Activated naive CD8-positive, alpha-beta T cell treated with anti-CD3 and anti-CD28 coated beads, Interleukin-2, amount 50 U/mL, for 16 hours (primary cell): ENCODE measurements around the gene RTN4R.
"Not testable (repeated sequence)": the region's sequence is repeated elsewhere in the genome, so short reads cannot be mapped to it uniquely, and the experiment has no call there.

ENCODE experiments used
- DNase-seq: peaks from one replicate; pipeline ENCODE4 v3.0.0-alpha.2; 2020; ENCODE audit warnings: low read depth, low spot score

Gene RTN4R

GRCh38 chr22:20286784-20287423, 18.8 kb upstream of the RTN4R start:
- not testable (repeated sequence) for DNase-seq

GRCh38 chr22:20286312-20286660, 18.2 kb upstream of the RTN4R start:
- DNase-seq: not testable (repeated sequence)

GRCh38 chr22:20285473-20286311, 17.6 kb upstream of the RTN4R start:
- peak; percentile 61 for DNase-seq

- no peak for DNase-seq
These were observed 16.5 kb upstream of the RTN4R start for GRCh38 chr22:20284471-20285086.

- no peak for DNase-seq
These were observed 15.6 kb upstream of the RTN4R start for GRCh38 chr22:20283674-20284066.

- no peak for DNase-seq
These were observed 15.0 kb upstream of the RTN4R start for GRCh38 chr22:20282901-20283673.

- DNase-seq: no peak
These were observed 13.8 kb upstream of the RTN4R start for GRCh38 chr22:20281891-20282290.

GRCh38 chr22:20281473-20281872, 13.4 kb upstream of the RTN4R start:
- DNase-seq: not testable (repeated sequence)

- no peak for DNase-seq
These were observed 12.7 kb upstream of the RTN4R start for GRCh38 chr22:20280866-20281265.

GRCh38 chr22:20280163-20280562, 12.0 kb upstream of the RTN4R start:
- DNase-seq: not testable (repeated sequence)

GRCh38 chr22:20279662-20280134, 11.6 kb upstream of the RTN4R start:
- DNase-seq: no peak

GRCh38 chr22:20278726-20279490, 10.8 kb upstream of the RTN4R start:
- not testable (repeated sequence) for DNase-seq

- not testable (repeated sequence) for DNase-seq
These were observed 10.0 kb upstream of the RTN4R start for GRCh38 chr22:20277936-20278635.

- DNase-seq: no peak
These were observed 8.3 kb upstream of the RTN4R start for GRCh38 chr22:20276468-20276867.

- no peak for DNase-seq
These were observed 7.7 kb upstream of the RTN4R start for GRCh38 chr22:20275836-20276235.

GRCh38 chr22:20275325-20275724, 7.2 kb upstream of the RTN4R start:
- DNase-seq: not testable (repeated sequence)

- not testable (repeated sequence) for DNase-seq
These were observed 6.3 kb upstream of the RTN4R start for GRCh38 chr22:20274374-20274773.

- DNase-seq: no peak
These were observed 5.7 kb upstream of the RTN4R start for GRCh38 chr22:20273758-20274181.

GRCh38 chr22:20272700-20273099, 4.6 kb upstream of the RTN4R start:
- DNase-seq: no peak

GRCh38 chr22:20272174-20272573, 4.1 kb upstream of the RTN4R start:
- DNase-seq: no peak
